ENCODE data around the gene SMYD3.

The SMYD3 gene

DNA sequence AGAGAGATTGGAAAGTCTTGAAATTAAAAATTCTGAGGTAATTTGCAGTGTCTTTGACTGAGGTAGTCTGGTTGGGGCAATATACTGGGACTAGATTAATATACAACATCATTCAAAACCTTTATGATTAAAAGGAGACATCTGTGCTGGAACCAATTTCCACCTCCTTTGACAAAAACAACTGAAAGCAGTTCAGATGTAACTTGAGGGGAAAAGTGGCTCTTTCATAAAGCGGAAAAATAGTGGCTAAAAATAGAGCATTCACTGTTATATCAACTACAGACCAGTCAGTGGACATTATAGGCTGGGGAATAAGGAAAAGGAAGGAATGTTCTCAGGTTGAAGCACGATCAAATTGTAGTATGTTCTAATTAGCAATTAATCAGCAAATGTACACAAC is 635.9 kb downstream of the SMYD3 start:
- H3K27me3 ChIP-seq (replicated peaks in 2 of 5; ENCODE audit: control insufficient read depth in 4 of 5, insufficient read depth in 5 of 5, low read length in 4 of 5), result no peaks in the 10 kb centered on the region
- peaks cover 0 to 13% (median 2%) of the 10 kb centered on the region in 4 experiments for H3K4me1 ChIP-seq (ENCODE audit: control extremely low read depth in 1 of 4, control insufficient read depth in 4 of 4, insufficient read depth in 4 of 4, low read length in 3 of 4)
- H3K4me3 ChIP-seq (ENCODE audit: control insufficient read depth in 1 of 7, extremely low read depth in 1 of 7, insufficient read depth in 4 of 7, low read depth in 2 of 7, low read length in 6 of 7), result no peak overlapping the region
- H3K27ac ChIP-seq (ENCODE audit: insufficient read depth in 1 of 2, low read depth in 1 of 2, low read length in 2 of 2, poor library complexity in 1 of 2, severe bottlenecking in 2 of 2), result no peak overlapping the region
- peaks cover 0 to 6% (median 0%) of the 10 kb centered on the region in 4 experiments for H3K36me3 ChIP-seq (ENCODE audit: control insufficient read depth in 4 of 4, insufficient read depth in 4 of 4, low read length in 3 of 4)
- H3K9me3 ChIP-seq (ENCODE audit: control extremely low read depth in 1 of 5, control insufficient read depth in 4 of 5, insufficient read depth in 2 of 5, low read depth in 1 of 5, low read length in 4 of 5), result no peaks in the 10 kb centered on the region
- CTCF ChIA-PET, result interaction anchor here (1.9 kb wide), 1 partner anchor 17 kb away, joined by 6 read pairs; no protein-coding TSS in a partner anchor
- no peak for DNase-seq
- 100% methylated on average over 2 of the region's 2 CpGs for WGBS (ENCODE audit: insufficient coverage)
- POLR2A ChIA-PET, result no interaction called here

GRCh38 chr1:245870698-245871097 is 636.4 kb downstream of the SMYD3 start:
- no peak overlapping the region for H3K27ac ChIP-seq (ENCODE audit: insufficient read depth in 1 of 2, low read depth in 1 of 2, low read length in 2 of 2, poor library complexity in 1 of 2, severe bottlenecking in 2 of 2)
- ChIA-PET CTCF (interaction anchor here (1.9 kb wide), 1 partner anchor 18 kb away, joined by 6 read pairs; no protein-coding TSS in a partner anchor), POLR2A (no interaction called here)
- DNase-seq, result no peak
- H3K9me3 ChIP-seq (ENCODE audit: control extremely low read depth in 1 of 5, control insufficient read depth in 4 of 5, insufficient read depth in 2 of 5, low read depth in 1 of 5, low read length in 4 of 5), result no peaks in the 10 kb centered on the region
- H3K36me3 ChIP-seq (ENCODE audit: control insufficient read depth in 4 of 4, insufficient read depth in 4 of 4, low read length in 3 of 4), result peaks cover 0 to 6% (median 0%) of the 10 kb centered on the region in 4 experiments
- 98% methylated on average over 6 of the region's 6 CpGs for whole genome bisulfite sequencing (ENCODE audit: insufficient coverage)
- H3K4me3 ChIP-seq (ENCODE audit: control insufficient read depth in 1 of 7, extremely low read depth in 1 of 7, insufficient read depth in 4 of 7, low read depth in 2 of 7, low read length in 6 of 7), result no peak overlapping the region
- H3K27me3 ChIP-seq (replicated peaks in 2 of 5; ENCODE audit: control insufficient read depth in 4 of 5, insufficient read depth in 5 of 5, low read length in 4 of 5), result no peaks in the 10 kb centered on the region
- H3K4me1 ChIP-seq (ENCODE audit: control extremely low read depth in 1 of 4, control insufficient read depth in 4 of 4, insufficient read depth in 4 of 4, low read length in 3 of 4), result peaks cover 0 to 10% (median 2%) of the 10 kb centered on the region in 4 experiments

GRCh38 chr1:245869847-245870246 is 637.2 kb downstream of the SMYD3 start:
- Histone ChIP-seq H3K9me3 (ENCODE audit: control extremely low read depth in 1 of 5, control insufficient read depth in 4 of 5, insufficient read depth in 2 of 5, low read depth in 1 of 5, low read length in 4 of 5) (no peaks in the 10 kb centered on the region), H3K27me3 (replicated peaks in 2 of 5; ENCODE audit: control insufficient read depth in 4 of 5, insufficient read depth in 5 of 5, low read length in 4 of 5) (no peaks in the 10 kb centered on the region), H3K4me3 (ENCODE audit: control insufficient read depth in 1 of 7, extremely low read depth in 1 of 7, insufficient read depth in 4 of 7, low read depth in 2 of 7, low read length in 6 of 7) (no peak overlapping the region), H3K36me3 (ENCODE audit: control insufficient read depth in 4 of 4, insufficient read depth in 4 of 4, low read length in 3 of 4) (peaks cover 0 to 6% (median 0%) of the 10 kb centered on the region in 4 experiments), H3K4me1 (ENCODE audit: control extremely low read depth in 1 of 4, control insufficient read depth in 4 of 4, insufficient read depth in 4 of 4, low read length in 3 of 4) (peaks cover 0 to 3% (median under 1%) of the 10 kb centered on the region in 4 experiments), H3K27ac (ENCODE audit: insufficient read depth in 1 of 2, low read depth in 1 of 2, low read length in 2 of 2, poor library complexity in 1 of 2, severe bottlenecking in 2 of 2) (no peak overlapping the region)
- no peak for DNase-seq
- ChIA-PET POLR2A (no interaction called here), CTCF (interaction anchor here (1.4 to 1.9 kb wide), 2 partner anchors 10 to 19 kb away, joined by 3 to 6 read pairs; no protein-coding TSS in a partner anchor)
- 100% methylated on average over 3 of the region's 7 CpGs for WGBS (ENCODE audit: insufficient coverage)

- CTCF ChIA-PET, result no interaction called here
- WGBS (ENCODE audit: insufficient coverage), result 88% methylated on average over 1 of the region's 5 CpGs
These were observed 639.3 kb downstream of the SMYD3 start for GRCh38 chr1:245867738-245868137.

DNA sequence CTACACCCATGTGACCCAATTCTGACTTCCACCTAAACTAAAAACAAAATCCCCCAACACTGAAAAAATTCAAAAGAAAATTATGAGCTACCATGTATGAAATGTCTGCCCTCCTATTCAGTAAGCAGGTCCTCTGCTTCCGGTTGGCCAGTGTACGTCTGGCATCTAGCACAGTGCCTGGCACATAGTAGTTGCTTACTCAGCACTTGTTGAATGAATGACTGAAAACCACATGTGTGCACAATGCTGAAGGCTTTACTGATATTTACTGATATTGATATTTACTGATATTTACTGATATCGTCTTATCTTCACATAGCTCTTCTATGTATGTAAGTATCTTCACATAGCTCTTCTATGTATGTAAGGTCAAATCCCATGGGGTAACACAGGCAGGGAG is 642.2 kb downstream of the SMYD3 start:
- WGBS (ENCODE audit: insufficient coverage), result 95% methylated on average over 2 of the region's 3 CpGs
- H3K9me3 ChIP-seq (ENCODE audit: control extremely low read depth in 1 of 5, control insufficient read depth in 4 of 5, insufficient read depth in 2 of 5, low read depth in 1 of 5, low read length in 4 of 5), result no peaks in the 10 kb centered on the region
- ChIA-PET POLR2A (no interaction called here), CTCF (no interaction called here)
- no peaks in the 10 kb centered on the region for H3K4me1 ChIP-seq (ENCODE audit: control extremely low read depth in 1 of 4, control insufficient read depth in 4 of 4, insufficient read depth in 4 of 4, low read length in 3 of 4)
- no peak overlapping the region for H3K27ac ChIP-seq (ENCODE audit: insufficient read depth in 1 of 2, low read depth in 1 of 2, low read length in 2 of 2, poor library complexity in 1 of 2, severe bottlenecking in 2 of 2)
- DNase-seq, result no peak
- H3K27me3 ChIP-seq (replicated peaks in 2 of 5; ENCODE audit: control insufficient read depth in 4 of 5, insufficient read depth in 5 of 5, low read length in 4 of 5), result no peaks in the 10 kb centered on the region
- H3K4me3 ChIP-seq (ENCODE audit: control insufficient read depth in 1 of 7, extremely low read depth in 1 of 7, insufficient read depth in 4 of 7, low read depth in 2 of 7, low read length in 6 of 7), result no peak overlapping the region
- H3K36me3 ChIP-seq (ENCODE audit: control insufficient read depth in 4 of 4, insufficient read depth in 4 of 4, low read length in 3 of 4), result peaks cover 2 to 10% (median 7%) of the 10 kb centered on the region in 4 experiments

More at GRCh38 chr1:245867738-245868137, 639.3 kb downstream of the SMYD3 start:
- Histone ChIP-seq H3K27ac (ENCODE audit: insufficient read depth in 1 of 2, low read depth in 1 of 2, low read length in 2 of 2, poor library complexity in 1 of 2, severe bottlenecking in 2 of 2) (no peak overlapping the region), H3K27me3 (replicated peaks in 2 of 5; ENCODE audit: control insufficient read depth in 4 of 5, insufficient read depth in 5 of 5, low read length in 4 of 5) (no peaks in the 10 kb centered on the region), H3K4me3 (ENCODE audit: control insufficient read depth in 1 of 7, extremely low read depth in 1 of 7, insufficient read depth in 4 of 7, low read depth in 2 of 7, low read length in 6 of 7) (no peak overlapping the region), H3K9me3 (ENCODE audit: control extremely low read depth in 1 of 5, control insufficient read depth in 4 of 5, insufficient read depth in 2 of 5, low read depth in 1 of 5, low read length in 4 of 5) (no peaks in the 10 kb centered on the region), H3K4me1 (ENCODE audit: control extremely low read depth in 1 of 4, control insufficient read depth in 4 of 4, insufficient read depth in 4 of 4, low read length in 3 of 4) (no peaks in the 10 kb centered on the region), H3K36me3 (ENCODE audit: control insufficient read depth in 4 of 4, insufficient read depth in 4 of 4, low read length in 3 of 4) (peaks cover 0 to 15% (median 5%) of the 10 kb centered on the region in 4 experiments)
- DNase-seq, result no peak
- POLR2A ChIA-PET, result no interaction called here

- ChIA-PET POLR2A (no interaction called here), CTCF (no interaction called here)
- WGBS (ENCODE audit: insufficient coverage), result 86% methylated on average over 7 of the region's 10 CpGs
- H3K9me3 ChIP-seq (ENCODE audit: control extremely low read depth in 1 of 5, control insufficient read depth in 4 of 5, insufficient read depth in 2 of 5, low read depth in 1 of 5, low read length in 4 of 5), result no peaks in the 10 kb centered on the region
- no peak for DNase-seq
- H3K27me3 ChIP-seq (replicated peaks in 2 of 5; ENCODE audit: control insufficient read depth in 4 of 5, insufficient read depth in 5 of 5, low read length in 4 of 5), result no peaks in the 10 kb centered on the region
- H3K4me1 ChIP-seq (ENCODE audit: control extremely low read depth in 1 of 4, control insufficient read depth in 4 of 4, insufficient read depth in 4 of 4, low read length in 3 of 4), result no peaks in the 10 kb centered on the region
- H3K4me3 ChIP-seq (ENCODE audit: control insufficient read depth in 1 of 7, extremely low read depth in 1 of 7, insufficient read depth in 4 of 7, low read depth in 2 of 7, low read length in 6 of 7), result no peak overlapping the region
- H3K27ac ChIP-seq (ENCODE audit: insufficient read depth in 1 of 2, low read depth in 1 of 2, low read length in 2 of 2, poor library complexity in 1 of 2, severe bottlenecking in 2 of 2), result no peak overlapping the region
- peaks cover 2 to 10% (median 7%) of the 10 kb centered on the region in 4 experiments for H3K36me3 ChIP-seq (ENCODE audit: control insufficient read depth in 4 of 4, insufficient read depth in 4 of 4, low read length in 3 of 4)
These were observed 643.4 kb downstream of the SMYD3 start for GRCh38 chr1:245863566-245864184.

- Histone ChIP-seq H3K27me3 (replicated peaks in 2 of 5; ENCODE audit: control insufficient read depth in 4 of 5, insufficient read depth in 5 of 5, low read length in 4 of 5) (no peaks in the 10 kb centered on the region), H3K4me1 (ENCODE audit: control extremely low read depth in 1 of 4, control insufficient read depth in 4 of 4, insufficient read depth in 4 of 4, low read length in 3 of 4) (no peaks in the 10 kb centered on the region), H3K9me3 (ENCODE audit: control extremely low read depth in 1 of 5, control insufficient read depth in 4 of 5, insufficient read depth in 2 of 5, low read depth in 1 of 5, low read length in 4 of 5) (no peaks in the 10 kb centered on the region), H3K27ac (ENCODE audit: insufficient read depth in 1 of 2, low read depth in 1 of 2, low read length in 2 of 2, poor library complexity in 1 of 2, severe bottlenecking in 2 of 2) (no peak overlapping the region), H3K36me3 (ENCODE audit: control insufficient read depth in 4 of 4, insufficient read depth in 4 of 4, low read length in 3 of 4) (peaks cover 2 to 15% (median 9%) of the 10 kb centered on the region in 4 experiments), H3K4me3 (ENCODE audit: control insufficient read depth in 1 of 7, extremely low read depth in 1 of 7, insufficient read depth in 4 of 7, low read depth in 2 of 7, low read length in 6 of 7) (no peak overlapping the region)
- CTCF ChIA-PET, result no interaction called here
- no peak for DNase-seq
- POLR2A ChIA-PET, result no interaction called here
- 96% methylated on average over 3 of the region's 6 CpGs for WGBS (ENCODE audit: insufficient coverage)
These were observed 644.1 kb downstream of the SMYD3 start for GRCh38 chr1:245862812-245863540.

Data from common myeloid progenitor, CD34-positive (primary cell).